HepG2 (cell line): Measurements from ENCODE around the gene CACNG7. TPM values are rescaled to one million over a fixed set of nuclear protein-coding genes. Genes with fewer than 3 reads are reported as not detected.

Experiments used
- CCDC6 ChIP-seq: sonication (generic); formaldehyde crosslinking; IDR thresholded peaks from 2 replicates; pipeline ENCODE4 v1.8.1; 2022; ENCODE audit warnings: mild to moderate bottlenecking, missing genetic modification reagents, moderate library complexity
- CHD4 ChIP-seq: fragments of 200-600 bp; sonication (generic); IDR thresholded peaks from 2 replicates; pipeline ENCODE4 v1.7.0; 2017; ENCODE audit warnings: mild to moderate bottlenecking, low read length, borderline replicate concordance
- CREB1 ChIP-seq, 2 experiments: fragments of 450-650 bp in 1 of 2; IDR thresholded peaks; 2 replicates each; pipeline ENCODE4 v1.6.1; 2016 to 2017; ENCODE audit warnings: control low read depth in 1 of 2, mild to moderate bottlenecking in 1 of 2, missing compliant biosample characterization in 1 of 2, missing genetic modification characterization in 1 of 2
- HBP1 ChIP-seq: IDR thresholded peaks from 2 replicates; pipeline ENCODE4 v1.6.1; 2016; ENCODE audit warnings: low read depth, control low read depth
- HMGXB3 ChIP-seq: sonication (generic); formaldehyde crosslinking; IDR thresholded peaks from 2 replicates; pipeline ENCODE4 v1.4.0; 2020; ENCODE audit warnings: missing genetic modification reagents, borderline replicate concordance
- ONECUT2 ChIP-seq: sonication (generic); formaldehyde crosslinking; IDR thresholded peaks from 2 replicates; pipeline ENCODE4 v1.4.0; 2020; ENCODE audit warnings: missing genetic modification reagents
- RARA ChIP-seq: IDR thresholded peaks from 2 replicates; pipeline ENCODE4 v1.6.1; 2016; ENCODE audit warnings: missing genetic modification reagents, missing compliant biosample characterization
- RFXAP ChIP-seq: sonication (generic); formaldehyde crosslinking; IDR thresholded peaks from 2 replicates; pipeline ENCODE4 v1.4.0; 2020; ENCODE audit warnings: missing genetic modification reagents, borderline replicate concordance
- SRY ChIP-seq: sonication (generic); formaldehyde crosslinking; IDR thresholded peaks from 2 replicates; pipeline ENCODE4 v1.8.0; 2022; ENCODE audit warnings: mild to moderate bottlenecking, missing genetic modification reagents
- TEF ChIP-seq: sonication (generic); formaldehyde crosslinking; IDR thresholded peaks from 2 replicates; pipeline ENCODE4 v1.5.0; 2020; ENCODE audit warnings: missing genetic modification reagents
- TFDP2 ChIP-seq: sonication (generic); formaldehyde crosslinking; IDR thresholded peaks from 2 replicates; pipeline ENCODE4 v1.4.0; 2020; ENCODE audit warnings: missing genetic modification reagents
- ZNF10 ChIP-seq: sonication (generic); formaldehyde crosslinking; IDR thresholded peaks from 2 replicates; pipeline ENCODE4 v1.4.0; 2020; ENCODE audit warnings: mild to moderate bottlenecking, low read depth, missing genetic modification reagents, borderline replicate concordance
- ZNF20 ChIP-seq: sonication (generic); formaldehyde crosslinking; IDR thresholded peaks from 2 replicates; pipeline ENCODE4 v1.4.0; 2020; ENCODE audit warnings: mild to moderate bottlenecking, moderate library complexity, missing genetic modification reagents
- ZNF704 ChIP-seq: sonication (generic); formaldehyde crosslinking; IDR thresholded peaks from 2 replicates; pipeline ENCODE4 v1.8.1; 2023; ENCODE audit warnings: mild to moderate bottlenecking, inconsistent platforms, moderate library complexity, missing genetic modification reagents, borderline replicate concordance
- ZNF780A ChIP-seq: sonication (generic); formaldehyde crosslinking; IDR thresholded peaks from 2 replicates; pipeline ENCODE4 v1.8.0; 2022; ENCODE audit warnings: mild to moderate bottlenecking, missing genetic modification reagents, moderate library complexity
- polyA plus RNA-seq, 8 experiments: library from polyadenylated mRNA; depleted of rRNA in 3 of 8; stranded (reverse) in 7 of 8; unstranded in 1 of 8; fragments of >200 nt; fragmentation: Illumina TruSeq in 4 of 8; extraction: Trizol in 4 of 8; gene quantifications; 2 replicates each; pipeline versions ENCODE4 v1.2.1 to v1.2.3, GENCODE V29; 2011 to 2016; ENCODE audit warnings: low read depth in 4 of 8, missing spikeins in 1 of 8, mixed read lengths in 1 of 8; ENCODE audit not compliant: insufficient read depth in 1 of 8
- total RNA-seq, 5 experiments: library from RNA; depleted of rRNA; stranded (reverse); fragments of >200 nt; fragmentation: Illumina TruSeq; extraction: Trizol; gene quantifications; 2 replicates each; pipeline ENCODE4 v1.2.3, GENCODE V29; 2016; ENCODE audit warnings: low read depth in 1 of 5
- TF ChIP-seq, protein P1 (sequence below): sonication (generic); formaldehyde crosslinking; IDR thresholded peaks from 2 replicates; pipeline ENCODE4 v1.8.0; 2022; ENCODE audit warnings: missing genetic modification reagents, mild to moderate bottlenecking, moderate library complexity, borderline replicate concordance
- TF ChIP-seq, protein P2 (sequence below): sonication (generic); formaldehyde crosslinking; IDR thresholded peaks from 2 replicates; pipeline ENCODE4 v1.8.1; 2023; ENCODE audit warnings: mild to moderate bottlenecking, missing genetic modification reagents

Gene CACNG7
- total and polyA plus RNA-seq, 2 of the 13 experiments (the other 11 are each of a cell fraction or from before 2014, with no cell fraction given) = not detected

GRCh38 chr19:53866865-53867224, 42.2 kb upstream of the CACNG7 start (continued):
- no peak for TF ChIP-seq HMGXB3 (CRISPR knock-in tag)
- TF ChIP-seq ZNF704 = 0 out of 2 replicates have a peak, but pooled peaks have one; percentile 42
- TF ChIP-seq, protein P1, sequence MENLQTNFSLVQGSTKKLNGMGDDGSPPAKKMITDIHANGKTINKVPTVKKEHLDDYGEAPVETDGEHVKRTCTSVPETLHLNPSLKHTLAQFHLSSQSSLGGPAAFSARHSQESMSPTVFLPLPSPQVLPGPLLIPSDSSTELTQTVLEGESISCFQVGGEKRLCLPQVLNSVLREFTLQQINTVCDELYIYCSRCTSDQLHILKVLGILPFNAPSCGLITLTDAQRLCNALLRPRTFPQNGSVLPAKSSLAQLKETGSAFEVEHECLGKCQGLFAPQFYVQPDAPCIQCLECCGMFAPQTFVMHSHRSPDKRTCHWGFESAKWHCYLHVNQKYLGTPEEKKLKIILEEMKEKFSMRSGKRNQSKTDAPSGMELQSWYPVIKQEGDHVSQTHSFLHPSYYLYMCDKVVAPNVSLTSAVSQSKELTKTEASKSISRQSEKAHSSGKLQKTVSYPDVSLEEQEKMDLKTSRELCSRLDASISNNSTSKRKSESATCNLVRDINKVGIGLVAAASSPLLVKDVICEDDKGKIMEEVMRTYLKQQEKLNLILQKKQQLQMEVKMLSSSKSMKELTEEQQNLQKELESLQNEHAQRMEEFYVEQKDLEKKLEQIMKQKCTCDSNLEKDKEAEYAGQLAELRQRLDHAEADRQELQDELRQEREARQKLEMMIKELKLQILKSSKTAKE (CRISPR knock-in tag) = no peak
- TF ChIP-seq RFXAP (CRISPR knock-in tag) = no peak
- 0 out of 2 replicates have a peak, but pooled peaks have one; percentile 27 for TF ChIP-seq SRY (CRISPR knock-in tag)
- TF ChIP-seq CHD4 = peak; percentile 74; the same call in 1 of the 2 replicates
- no peak for TF ChIP-seq ONECUT2 (CRISPR knock-in tag)
- TF ChIP-seq ZNF780A (CRISPR knock-in tag) = no peak
- TF ChIP-seq TFDP2 (CRISPR knock-in tag) = no peak
- no peak for TF ChIP-seq RARA (CRISPR knock-in tag)
- no peak for TF ChIP-seq CREB1 (IDR thresholded peaks at IDR 0.05)
- no peak for TF ChIP-seq CREB1 (CRISPR knock-in tag; IDR thresholded peaks at IDR 0.05)
- TF ChIP-seq, protein P2, sequence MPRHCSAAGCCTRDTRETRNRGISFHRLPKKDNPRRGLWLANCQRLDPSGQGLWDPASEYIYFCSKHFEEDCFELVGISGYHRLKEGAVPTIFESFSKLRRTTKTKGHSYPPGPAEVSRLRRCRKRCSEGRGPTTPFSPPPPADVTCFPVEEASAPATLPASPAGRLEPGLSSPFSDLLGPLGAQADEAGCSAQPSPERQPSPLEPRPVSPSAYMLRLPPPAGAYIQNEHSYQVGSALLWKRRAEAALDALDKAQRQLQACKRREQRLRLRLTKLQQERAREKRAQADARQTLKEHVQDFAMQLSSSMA (CRISPR knock-in tag) = no peak
- TF ChIP-seq TEF (CRISPR knock-in tag) = no peak
- no peak for TF ChIP-seq CCDC6 (CRISPR knock-in tag)
- TF ChIP-seq HBP1 = no peak
- no peak for TF ChIP-seq ZNF10 (CRISPR knock-in tag)
- no peak for TF ChIP-seq ZNF20 (CRISPR knock-in tag)
